ENCODE results near the gene CUX1.
"Not testable (repeated sequence)": the region's sequence is repeated elsewhere in the genome, so short reads cannot be mapped to it uniquely, and the experiment has no call there.

Gene CUX1

DNA sequence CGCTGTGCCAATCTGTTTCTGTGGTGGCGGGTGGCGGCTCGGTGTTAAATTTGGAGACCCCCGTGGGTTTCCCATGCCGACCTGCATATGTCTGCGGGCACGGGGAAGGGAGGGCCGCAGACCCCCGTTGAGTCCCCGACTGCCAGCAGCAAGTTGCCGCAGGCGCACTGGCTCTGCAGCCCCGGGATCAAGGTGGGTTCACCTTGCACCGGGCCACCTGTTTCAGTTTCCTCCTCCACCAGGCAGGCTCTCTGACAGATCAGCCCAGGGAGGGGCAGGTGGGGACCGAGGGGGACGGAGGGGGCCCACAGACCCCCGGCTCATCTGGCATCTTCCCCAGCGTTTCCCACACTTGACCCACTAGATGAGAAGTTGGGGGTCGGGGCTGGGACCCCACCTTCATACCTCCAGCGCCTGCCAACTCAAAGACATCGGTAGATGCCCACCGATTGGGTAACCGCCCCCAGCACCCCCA is 95.9 kb downstream of the CUX1 start:
- DNase-seq (ENCODE audit: low read depth, low spot score), result no peak

DNA sequence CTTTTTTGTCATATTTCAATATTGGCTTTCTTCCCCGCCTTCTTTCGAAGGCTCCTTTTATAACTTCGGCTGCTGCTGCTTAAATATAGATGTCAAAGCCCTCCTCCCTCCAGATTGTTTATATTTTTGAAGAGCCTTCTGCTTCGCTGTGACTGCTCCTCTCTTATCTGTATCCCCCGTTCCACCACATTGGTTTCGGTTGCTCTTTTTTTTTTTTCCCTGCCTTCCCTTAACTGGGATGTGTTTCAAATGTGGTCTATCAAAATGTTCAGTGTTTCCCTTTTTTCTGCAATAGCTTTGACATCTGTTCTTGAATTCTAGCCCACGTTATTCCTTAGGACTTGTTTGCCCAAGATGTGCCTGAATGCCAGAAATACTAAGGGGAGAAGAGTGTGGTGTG is 96.4 kb downstream of the CUX1 start:
- DNase-seq (ENCODE audit: low read depth, low spot score), result no peak

DNA sequence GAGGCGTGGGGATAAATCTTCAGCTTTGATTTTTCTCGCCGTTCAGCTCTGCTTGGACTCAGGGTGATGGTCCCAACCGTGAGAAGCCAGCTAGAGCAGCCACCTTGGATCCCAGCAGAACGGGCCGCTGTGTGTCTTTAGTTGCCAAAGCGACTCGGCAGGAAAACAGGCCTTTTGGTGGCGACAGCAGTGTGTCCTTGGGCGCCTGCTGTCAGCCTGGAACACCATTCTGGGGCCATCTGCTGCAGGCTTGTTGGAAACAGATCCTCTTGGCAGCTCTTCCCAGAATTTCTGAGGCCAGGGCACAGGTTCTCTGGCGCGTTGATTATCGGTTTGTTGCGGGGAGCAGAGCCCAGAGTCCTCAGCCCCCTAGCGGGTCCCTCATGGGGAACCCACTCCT is 97.6 kb downstream of the CUX1 start:
- DNase-seq (ENCODE audit: low read depth, low spot score), result no peak

DNA sequence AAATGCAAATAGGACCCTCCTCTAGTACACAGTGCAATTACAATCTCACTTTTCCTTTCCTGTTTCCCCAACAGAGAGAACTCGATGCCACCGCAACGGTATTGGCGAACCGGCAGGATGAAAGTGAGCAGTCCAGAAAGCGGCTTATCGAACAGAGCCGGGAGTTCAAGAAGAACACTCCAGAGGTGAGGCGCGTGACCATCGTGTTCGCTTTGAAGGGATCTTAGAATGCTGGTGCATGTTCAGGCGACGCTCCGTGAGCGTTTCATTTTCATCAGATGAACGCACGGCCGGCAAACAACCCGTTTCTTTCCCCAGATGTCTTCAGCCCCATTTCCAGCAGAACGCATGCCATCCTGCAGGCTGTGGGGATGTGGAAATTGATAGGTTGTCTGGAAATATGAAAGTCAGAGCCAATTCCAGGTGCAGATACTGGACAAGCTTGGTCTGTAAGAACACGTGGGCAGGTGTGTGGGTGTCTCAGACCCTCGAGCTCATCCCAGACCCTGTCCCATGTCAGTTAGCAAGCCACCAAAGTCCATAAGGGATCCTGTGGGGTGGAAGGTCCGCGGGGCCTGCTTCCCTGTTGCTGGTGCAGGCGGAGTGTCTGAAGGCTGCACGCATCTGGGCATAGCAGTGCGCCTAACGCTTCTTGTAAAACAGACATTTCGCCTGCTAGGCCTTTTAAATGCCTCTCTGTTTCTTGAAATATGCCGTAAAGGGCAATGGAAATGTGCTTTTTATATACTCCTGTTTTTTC is 98.8 kb downstream of the CUX1 start:
- no peak for DNase-seq (ENCODE audit: low read depth, low spot score)

DNA sequence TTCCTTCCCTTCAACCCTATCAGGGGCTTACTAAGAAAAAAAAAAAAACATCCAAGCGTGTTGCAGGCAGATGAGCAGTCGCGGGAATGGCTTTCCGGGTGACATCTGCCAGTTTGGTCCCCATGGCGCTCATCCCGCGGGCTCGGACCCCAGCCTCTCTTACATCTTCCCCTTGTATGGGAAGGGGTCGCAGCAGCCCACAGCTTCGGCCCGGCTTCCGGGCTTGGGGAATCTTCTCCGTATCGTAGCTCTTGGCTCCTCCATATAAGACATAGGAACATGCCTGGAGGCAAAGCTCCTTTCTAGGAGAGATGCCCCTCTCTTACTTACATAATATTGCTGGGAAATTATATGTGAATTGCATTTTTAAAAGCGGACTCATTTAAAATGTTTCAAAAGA is 99.5 kb downstream of the CUX1 start:
- DNase-seq (ENCODE audit: low read depth, low spot score), result no peak

DNA sequence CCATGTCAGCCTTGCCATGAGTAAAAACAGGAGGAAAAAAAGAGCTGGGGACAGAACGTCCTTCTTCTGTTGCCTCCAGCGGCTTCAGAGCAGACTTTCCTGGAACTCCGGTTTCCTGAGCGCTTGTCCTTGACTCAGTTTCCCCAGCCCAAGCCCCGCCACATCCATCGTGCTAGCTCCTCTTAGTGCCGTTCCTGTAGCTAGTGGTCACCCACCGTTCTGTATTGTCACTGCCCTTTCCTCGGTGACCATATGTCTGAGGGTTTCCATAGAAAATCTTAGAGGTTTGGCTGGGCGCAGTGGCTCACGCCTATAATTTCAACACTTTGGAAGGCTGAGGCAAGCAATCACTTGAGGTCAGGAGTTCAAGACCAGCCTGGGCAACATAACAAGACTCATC is 100.1 kb downstream of the CUX1 start:
- DNase-seq (ENCODE audit: low read depth, low spot score), result no peak

DNA sequence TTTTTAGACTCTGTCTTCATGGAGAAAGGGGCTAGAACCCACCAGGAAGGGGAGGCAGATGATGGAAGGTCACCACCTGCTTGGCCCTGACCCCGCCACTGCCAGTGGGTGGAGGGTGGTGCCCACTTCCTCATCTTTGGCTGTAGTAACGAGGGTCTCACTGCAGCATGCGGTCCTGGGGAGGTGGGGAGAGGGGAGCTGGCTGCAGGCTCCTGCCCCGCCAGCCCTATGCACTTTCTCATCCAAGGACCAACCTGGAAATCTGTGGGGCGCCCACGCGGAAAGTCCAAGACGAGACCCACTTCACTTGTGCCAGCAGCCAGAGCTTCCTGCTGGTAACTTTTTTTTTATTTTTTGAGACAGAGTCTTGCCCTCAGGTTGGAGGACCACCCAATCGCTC is 101.0 kb downstream of the CUX1 start:
- no peak for DNase-seq (ENCODE audit: low read depth, low spot score)

DNA sequence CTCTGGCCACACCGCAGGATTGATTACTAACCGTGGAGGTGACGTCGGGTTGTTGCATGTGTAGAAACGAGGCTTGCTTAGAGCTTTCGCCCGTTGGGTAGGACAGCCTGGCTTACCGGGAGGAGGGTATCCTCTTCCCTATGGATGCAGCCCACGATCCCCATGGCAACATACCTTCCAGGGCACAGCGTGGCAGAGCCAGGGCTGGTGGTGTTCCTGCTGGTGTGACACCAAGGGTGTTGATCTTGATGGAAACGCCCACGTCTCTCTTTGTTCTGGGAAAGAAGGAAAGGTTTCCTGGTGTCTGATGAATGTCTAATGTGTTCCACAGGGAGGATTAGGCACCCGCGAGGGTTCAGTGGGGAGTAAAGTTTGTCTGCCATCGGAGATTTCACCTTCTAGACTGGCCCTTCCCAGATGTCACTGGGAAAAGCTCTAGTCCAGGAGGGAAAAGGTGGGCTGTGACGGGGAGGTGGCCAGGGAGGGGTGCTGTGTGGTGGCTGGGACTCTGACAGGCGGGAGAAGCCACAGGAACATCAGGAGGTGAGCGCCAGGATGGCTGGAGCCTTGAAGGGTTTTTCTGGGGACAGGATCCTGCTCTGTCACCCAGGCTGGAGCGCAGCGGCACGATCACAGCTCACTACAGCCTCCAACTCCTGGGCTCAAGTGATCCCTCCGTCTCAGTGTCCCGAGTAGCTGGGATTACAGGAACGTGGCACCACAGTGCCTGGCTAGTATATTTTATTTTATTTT is 102.1 kb downstream of the CUX1 start:
- DNase-seq (ENCODE audit: low read depth, low spot score), result no peak

DNA sequence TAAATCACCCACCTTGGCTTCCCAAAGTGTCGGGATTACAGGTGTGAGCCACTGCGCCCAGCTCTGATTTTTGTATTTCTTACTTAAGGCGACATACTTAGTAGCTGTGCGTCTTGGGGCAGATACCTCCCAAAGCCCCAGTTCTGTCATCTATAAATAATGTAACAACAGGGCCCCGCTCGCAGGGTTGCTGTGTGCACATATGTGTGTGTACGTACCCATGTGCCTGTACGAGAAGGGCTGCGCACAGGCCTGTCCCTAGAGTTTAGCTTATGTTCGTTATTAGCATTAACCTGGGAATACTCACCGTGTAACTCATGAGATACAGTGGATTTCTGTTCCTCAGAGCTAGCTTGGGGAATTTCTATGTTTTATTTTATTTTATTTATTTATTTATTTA is 103.6 kb downstream of the CUX1 start:
- DNase-seq (ENCODE audit: low read depth, low spot score), result no peak

DNA sequence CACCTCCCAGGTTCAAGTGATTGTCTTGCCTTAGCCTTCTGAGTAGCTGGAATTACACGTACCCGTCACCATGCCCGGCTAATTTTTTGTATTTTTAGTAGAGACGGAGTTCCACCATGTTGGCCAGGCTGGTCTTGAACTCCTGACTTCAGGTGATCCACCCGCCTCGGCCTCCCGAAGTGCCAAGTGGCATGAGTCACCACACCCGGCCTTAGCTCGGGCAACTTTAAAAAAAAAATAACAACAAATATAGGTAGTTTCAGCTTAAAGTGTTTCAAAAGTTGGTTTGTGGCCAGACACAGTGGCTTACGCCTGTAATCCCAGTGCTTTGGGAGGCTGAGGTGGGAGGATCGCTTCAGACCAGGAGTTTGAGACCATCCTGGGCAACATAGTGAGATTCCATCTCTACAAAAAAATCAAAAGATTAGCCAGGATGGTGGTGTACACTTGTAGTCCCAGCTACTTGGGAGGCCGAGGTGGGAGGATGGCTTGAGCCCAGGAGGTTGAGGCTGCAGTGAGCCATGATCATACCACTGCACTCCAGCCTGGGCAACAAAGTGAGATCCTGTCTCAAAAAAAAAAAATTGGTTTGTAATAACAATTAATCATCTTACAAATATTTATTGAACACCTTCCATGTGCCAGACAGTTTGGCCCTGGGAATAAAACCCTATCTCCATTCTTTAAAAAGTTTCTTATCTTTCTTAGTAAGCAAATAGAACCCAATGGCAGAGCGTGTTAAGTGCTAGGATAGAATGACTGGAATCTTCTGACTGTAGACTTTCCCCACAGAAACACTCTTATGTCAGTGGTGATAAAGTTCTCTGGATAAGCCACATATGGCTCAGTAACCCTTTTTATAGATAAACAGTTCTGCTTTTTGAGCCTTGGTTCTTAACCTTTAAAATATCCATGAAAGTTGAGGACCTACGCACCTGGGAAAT is 104.4 kb downstream of the CUX1 start:
- not testable (repeated sequence) for DNase-seq (ENCODE audit: low read depth, low spot score)

DNA sequence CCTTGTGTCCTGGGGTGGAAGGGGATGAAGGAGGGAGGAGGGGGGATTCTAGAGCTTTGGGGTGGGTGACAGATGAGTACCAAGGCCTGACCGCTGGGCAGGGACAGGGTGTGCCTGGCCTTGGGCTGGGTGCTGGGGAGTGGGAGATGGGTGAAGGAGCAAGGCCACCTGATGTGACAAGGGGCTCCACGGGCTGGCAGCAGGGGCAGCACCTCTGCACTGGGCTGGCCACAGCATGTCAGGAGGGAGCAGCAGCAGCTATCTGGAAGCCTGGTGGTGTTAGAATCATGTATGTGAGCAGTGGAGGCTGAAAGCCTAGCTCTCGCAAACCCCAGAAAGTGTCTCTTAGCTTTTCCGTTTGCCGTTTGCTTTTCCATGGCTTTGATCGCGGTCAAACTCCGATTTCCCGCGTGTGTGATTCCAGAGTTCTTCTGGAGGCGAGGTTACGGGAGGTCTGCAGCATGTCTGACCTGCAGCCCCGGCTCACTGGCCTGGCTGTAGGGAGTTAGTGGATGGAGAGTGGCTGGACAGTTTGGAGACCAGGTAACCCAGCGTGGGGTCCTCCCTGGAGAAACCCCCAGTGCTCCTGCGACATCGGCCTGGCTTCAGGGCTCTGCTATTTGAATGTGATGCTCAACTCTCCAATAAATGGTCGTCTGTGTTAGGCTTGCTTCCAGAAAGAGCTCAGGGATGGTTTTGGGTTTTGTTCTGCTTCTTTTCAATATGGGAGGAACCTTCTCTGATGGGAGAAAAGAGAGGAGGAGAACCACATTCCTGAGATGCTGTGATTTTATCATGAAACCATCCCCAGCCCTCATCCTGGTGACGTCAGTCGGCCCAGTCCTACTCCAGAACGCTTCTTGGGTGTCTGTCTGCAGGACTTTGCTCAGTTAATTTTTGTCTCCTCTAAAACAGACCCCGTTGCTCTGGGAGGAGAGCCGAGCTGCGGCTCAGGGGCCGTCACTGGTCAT is 105.5 kb downstream of the CUX1 start:
- no peak for DNase-seq (ENCODE audit: low read depth, low spot score)

DNA sequence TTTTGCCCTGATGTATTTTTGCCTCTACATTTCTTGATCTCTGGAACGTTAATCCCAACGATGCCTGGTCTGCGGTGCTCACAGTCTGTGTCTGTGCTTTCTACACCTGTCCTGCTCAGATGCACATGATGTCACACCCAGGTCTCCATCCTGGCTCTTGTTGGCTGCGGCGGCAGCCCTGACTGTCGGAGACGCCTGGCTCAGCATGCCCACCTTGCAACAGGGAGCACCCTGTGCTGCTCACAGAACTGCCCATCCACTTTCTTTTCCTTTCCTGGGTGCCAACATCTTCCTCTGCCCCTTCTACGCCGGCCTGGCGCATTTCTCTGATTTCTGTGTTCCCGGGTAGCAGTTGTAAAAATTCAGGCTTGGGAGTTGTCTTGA is 106.2 kb downstream of the CUX1 start:
- DNase-seq (ENCODE audit: low read depth, low spot score), result no peak

DNA sequence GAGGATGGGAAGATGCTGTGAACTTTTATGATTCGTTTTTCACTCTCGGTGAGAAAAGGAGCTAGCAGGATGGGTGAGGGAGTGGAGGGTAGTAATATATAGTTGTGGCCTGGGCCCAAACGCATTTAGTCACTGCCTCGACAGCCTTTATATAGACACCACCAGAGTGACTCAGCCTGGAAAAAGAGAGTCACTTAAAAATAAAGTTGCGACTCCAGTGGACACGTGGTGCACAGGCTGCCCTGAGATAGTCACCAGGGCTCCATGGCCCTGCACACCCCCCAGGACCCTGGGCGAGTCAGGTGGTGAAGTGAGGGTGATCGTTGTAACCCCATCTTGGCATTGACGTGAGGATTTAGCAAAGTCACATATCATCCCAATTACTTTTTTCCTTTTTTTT is 106.7 kb downstream of the CUX1 start:
- DNase-seq (ENCODE audit: low read depth, low spot score), result no peak

DNA sequence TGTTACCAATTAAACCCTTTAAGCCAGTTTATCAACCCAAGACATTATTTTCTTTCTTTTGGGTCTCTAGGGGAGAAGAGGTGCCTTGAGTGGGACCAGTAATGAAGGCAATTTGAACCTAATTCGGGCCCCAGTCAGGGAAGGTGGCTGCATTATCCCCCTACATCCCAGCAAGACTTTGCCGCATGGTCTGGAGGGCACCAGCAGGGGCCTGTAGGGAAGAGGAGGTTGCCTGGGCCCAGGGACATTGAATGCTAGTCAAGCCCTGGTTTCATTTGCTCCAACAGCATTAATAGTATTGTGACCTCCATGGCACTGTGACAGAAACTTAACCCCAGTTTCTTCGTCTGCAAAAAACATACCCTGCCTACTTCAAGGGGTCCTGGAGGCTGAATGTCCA is 108.8 kb downstream of the CUX1 start:
- no peak for DNase-seq (ENCODE audit: low read depth, low spot score)

DNA sequence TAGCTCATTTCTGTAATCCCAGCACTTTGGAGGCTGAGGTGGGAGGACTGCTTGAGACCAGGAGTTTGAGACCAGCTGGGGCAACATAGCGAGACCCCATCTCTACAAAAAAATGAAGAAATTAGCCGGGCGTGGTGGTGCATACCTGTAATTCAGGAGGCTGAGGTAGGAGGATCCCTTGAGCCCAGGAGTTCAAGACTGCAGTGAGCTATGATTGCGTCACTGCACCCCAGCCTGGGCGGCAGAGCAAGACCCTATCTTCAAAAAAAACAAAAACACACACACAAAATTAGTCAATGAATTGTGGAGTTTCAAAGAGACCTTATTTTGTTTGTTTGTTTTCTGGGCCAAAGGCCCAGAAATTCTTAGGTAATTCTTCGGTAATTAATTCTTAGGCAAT is 110.0 kb downstream of the CUX1 start:
- no peak for DNase-seq (ENCODE audit: low read depth, low spot score)

DNA sequence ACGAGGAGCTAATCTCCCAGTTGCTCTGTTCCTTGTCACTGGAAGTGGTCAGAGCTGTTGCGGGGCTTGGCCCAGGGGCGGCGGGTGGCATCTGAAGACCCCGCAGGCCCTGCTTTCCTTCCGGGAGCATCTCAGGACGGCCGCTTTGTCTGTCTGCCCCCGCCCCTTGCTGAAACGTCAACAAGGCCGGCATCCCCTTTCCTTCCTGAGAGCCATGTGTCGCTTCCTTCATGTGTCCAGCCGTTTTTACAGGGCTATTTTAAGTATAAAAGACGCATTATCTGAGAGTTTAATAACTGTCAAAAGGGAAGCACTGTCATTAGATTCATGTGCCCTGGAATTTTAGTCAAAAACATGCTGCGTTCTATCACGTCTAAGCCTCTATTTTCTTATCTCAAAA is 110.4 kb downstream of the CUX1 start:
- DNase-seq (ENCODE audit: low read depth, low spot score), result no peak

DNA sequence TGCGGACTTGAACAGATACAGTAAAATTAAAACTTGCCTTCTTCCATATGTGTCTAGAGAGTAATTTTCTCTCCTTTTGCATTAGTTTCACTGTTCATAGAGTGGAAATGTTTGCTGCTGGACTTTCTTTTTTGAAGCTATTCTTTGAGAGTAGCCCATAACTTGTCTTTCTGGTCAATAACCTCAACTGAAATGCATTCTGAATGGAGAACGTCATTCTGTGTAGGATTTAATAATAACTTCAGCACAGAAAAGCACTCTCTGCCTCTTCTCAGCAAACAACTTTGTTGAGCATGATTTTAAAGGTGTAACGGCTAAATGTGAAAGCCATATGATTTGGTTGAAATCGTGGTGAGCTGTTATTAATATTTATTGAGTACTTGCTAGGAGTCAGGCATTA is 111.8 kb downstream of the CUX1 start:
- no peak for DNase-seq (ENCODE audit: low read depth, low spot score)

DNA sequence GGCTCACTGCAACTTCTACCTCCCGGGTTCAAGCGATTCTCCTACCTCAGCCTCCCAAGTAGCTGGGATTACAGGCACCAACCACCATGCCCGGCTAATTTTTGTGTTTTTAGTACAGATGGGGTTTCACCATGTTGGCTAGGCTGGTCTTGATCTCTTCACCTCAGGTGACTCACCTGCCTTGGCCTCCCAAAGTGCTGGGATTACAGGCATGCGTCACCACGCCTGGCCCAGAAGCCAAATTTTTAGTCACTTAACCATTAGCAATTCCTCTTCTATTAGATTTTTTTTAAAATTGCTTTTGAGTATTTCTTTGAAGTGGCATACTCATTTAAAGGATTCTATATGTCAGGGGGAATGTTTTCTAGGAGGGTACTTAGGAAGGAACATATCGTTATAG is 112.5 kb downstream of the CUX1 start:
- DNase-seq (ENCODE audit: low read depth, low spot score), result not testable (repeated sequence)

DNA sequence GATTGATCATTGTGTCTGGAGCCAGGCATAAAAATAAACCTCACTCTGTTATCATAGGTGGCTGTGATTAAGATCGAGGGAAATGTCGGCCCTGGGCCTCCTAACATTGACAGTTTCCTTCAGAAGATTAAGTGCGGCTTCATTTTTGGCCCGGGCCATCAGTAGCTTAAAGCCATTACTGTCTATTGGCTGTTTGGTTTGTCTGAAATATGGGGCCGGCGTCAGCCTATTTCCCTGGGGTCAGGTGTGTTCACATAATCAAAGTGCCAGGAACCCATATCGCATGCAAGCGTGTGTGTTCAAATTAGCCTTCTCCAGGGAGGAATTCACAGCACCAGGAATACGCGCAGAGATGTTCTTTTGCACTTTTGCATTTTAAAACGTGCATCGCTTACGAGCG is 114.7 kb downstream of the CUX1 start:
- no peak for DNase-seq (ENCODE audit: low read depth, low spot score)

DNA sequence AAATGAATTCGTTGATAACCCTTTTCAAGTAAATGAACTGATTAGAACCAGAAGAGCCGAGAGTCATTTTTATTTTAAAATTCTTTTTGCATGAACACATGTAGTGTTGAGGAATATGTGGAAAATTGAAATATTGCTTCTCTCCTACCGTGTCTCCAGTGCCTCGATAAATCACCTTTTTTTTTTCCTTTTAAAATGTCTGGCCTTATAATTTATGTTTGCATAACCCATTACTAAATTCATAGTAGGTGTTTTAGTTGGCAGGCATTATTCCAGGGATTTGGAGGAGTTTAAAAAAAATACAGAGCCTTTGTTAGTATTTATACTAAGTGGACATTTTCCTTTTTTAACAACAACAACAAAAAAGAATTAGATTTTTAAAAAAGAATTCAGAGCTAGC is 115.6 kb downstream of the CUX1 start:
- DNase-seq (ENCODE audit: low read depth, low spot score), result no peak

DNA sequence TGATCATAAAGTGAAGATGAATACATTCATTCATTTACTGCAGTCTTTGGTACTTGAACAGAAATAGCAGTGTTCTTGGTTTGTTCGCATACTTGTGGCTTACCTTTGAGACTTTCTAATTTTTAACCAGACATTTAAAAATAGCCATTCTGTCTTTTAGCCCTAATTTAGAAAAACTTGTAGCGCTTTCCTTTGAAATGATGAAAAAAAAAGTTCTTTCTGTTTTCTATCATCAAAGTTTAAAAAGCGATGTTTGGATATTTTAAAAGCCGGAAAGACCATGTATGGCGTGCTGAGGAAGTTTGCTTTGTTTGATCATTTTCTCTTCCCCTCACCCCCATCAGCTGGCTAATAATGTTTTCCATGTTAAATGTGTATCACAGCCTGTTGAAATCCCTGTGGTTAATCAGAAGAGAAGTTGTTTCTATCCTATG is 116.3 kb downstream of the CUX1 start:
- DNase-seq (ENCODE audit: low read depth, low spot score), result no peak

Data from activated CD4-positive, CD25-positive, alpha-beta regulatory T cell treated with anti-CD3 and anti-CD28 coated beads, Interleukin-2, amount 50 U/mL, for 16 hours (primary cell).